ENCODE data around the gene ZNF287.

- TF ChIP-seq, protein P1, sequence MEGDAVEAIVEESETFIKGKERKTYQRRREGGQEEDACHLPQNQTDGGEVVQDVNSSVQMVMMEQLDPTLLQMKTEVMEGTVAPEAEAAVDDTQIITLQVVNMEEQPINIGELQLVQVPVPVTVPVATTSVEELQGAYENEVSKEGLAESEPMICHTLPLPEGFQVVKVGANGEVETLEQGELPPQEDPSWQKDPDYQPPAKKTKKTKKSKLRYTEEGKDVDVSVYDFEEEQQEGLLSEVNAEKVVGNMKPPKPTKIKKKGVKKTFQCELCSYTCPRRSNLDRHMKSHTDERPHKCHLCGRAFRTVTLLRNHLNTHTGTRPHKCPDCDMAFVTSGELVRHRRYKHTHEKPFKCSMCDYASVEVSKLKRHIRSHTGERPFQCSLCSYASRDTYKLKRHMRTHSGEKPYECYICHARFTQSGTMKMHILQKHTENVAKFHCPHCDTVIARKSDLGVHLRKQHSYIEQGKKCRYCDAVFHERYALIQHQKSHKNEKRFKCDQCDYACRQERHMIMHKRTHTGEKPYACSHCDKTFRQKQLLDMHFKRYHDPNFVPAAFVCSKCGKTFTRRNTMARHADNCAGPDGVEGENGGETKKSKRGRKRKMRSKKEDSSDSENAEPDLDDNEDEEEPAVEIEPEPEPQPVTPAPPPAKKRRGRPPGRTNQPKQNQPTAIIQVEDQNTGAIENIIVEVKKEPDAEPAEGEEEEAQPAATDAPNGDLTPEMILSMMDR (conservative IDR thresholded peaks at IDR 0.05; ENCODE audit: low read length): no peak
- TF ChIP-seq EZH2phosphoT487 (IDR thresholded peaks at IDR 0.05; ENCODE audit: borderline replicate concordance, low read depth, low read length): no peak
Observed at GRCh38 chr17:16593356-16594102, 24.5 kb upstream of the ZNF287 start.
